Erythroblast (primary cell): Measurements from ENCODE around the gene NXPH4.

Experiments used
- GATA1 ChIP-seq: IDR thresholded peaks from 2 replicates; pipeline ENCODE4 v1.6.1; 2011; ENCODE audit warnings: low read depth, mild to moderate bottlenecking, control low read depth, low read length, moderate library complexity
- POLR2A ChIP-seq: IDR thresholded peaks from 2 replicates; pipeline ENCODE4 v1.6.1; 2011; ENCODE audit warnings: mild to moderate bottlenecking, low read length

DNA sequence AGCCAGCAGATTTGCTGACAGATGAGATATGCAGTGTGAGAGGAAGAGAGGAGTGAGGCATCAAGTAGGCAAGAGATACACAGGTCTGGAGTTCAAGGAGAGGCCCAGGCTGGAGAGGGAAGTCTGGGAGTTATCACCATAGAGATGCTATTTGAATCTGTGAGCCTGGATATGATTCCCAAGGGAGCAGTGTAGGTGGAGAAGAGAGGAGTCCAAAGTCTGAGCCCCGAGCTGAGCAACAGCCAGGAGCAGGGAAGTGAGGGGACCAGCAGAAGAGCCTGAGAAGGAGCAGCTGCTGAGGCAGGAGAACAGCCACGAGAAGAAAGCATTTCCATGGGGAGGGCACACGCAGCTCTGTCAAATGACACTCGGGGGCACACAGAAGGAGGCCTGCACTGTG is 20.2 kb upstream of the NXPH4 start:
- TF ChIP-seq POLR2A, result no peak
- TF ChIP-seq GATA1, result no peak
